Muscle layer of colon (tissue), 2 donors: ENCODE data around the gene APP.
A peak's percentile ranks its signal among the peaks of the same experiment; 100 is the strongest.

Experiments
- H3K27ac ChIP-seq: one replicate; pipeline ENCODE4 v1.7.0; 2013; ENCODE audit warnings: low read depth, mild to moderate bottlenecking, low read length, moderate library complexity
- H3K27me3 ChIP-seq, 2 donors: one replicate each; pipeline ENCODE4 v1.7.0; 2013; ENCODE audit warnings: low read length in 2 of 2, mild to moderate bottlenecking in 2 of 2; ENCODE audit not compliant: insufficient read depth in 2 of 2, control insufficient read depth in 1 of 2
- H3K36me3 ChIP-seq: one replicate; pipeline ENCODE4 v1.7.0; 2013; ENCODE audit warnings: mild to moderate bottlenecking, low read length; ENCODE audit not compliant: insufficient read depth
- H3K4me1 ChIP-seq: one replicate; pipeline ENCODE4 v1.7.0; 2013; ENCODE audit warnings: mild to moderate bottlenecking, low read length; ENCODE audit not compliant: insufficient read depth
- H3K4me3 ChIP-seq, 2 donors: one replicate each; pipeline ENCODE4 v1.7.0; 2013; ENCODE audit warnings: low read length in 2 of 2, low read depth in 1 of 2, mild to moderate bottlenecking in 1 of 2, moderate library complexity in 1 of 2
- H3K9ac ChIP-seq: one replicate; pipeline ENCODE4 v1.7.0; 2013; ENCODE audit warnings: low read length
- H3K9me3 ChIP-seq: one replicate; pipeline ENCODE4 v1.7.0; 2013; ENCODE audit warnings: mild to moderate bottlenecking, low read length
- donor health status: abdominal sarcoma.
- donor health status: Adenocarcinoma of cecum.

The APP gene

DNA sequence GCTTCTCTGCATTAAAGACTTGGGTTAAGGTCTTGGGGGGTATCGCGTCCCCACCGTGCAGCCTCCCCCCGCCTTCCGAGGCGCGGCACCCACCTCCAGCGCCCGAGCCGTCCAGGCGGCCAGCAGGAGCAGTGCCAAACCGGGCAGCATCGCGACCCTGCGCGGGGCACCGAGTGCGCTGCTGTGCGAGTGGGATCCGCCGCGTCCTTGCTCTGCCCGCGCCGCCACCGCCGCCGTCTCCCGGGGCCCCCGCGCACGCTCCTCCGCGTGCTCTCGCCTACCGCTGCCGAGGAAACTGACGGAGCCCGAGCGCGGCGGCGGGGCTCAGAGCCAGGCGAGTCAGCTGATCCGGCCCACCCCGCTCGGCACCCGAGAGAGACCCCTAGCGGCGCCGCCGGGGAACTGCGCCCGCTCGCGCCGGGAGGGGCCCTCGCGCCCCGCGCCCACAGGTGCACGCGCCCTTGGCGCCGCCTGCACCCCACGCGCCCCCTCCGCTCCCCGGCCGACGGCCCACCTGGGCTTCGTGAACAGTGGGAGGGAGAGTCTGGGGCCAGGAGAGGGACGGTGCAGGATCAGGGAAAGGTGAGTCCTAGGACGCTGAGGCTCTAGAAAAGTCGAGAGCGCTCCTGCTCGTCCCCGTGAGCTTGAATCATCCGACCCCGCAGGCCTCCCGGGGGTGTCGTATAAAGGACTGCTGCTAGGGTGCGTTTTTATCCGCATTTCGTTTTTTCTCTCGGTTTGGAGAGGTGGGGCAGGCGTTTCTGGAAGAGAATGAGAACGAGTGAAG, at the start of gene APP:
Gene APP (minus strand): TSS at position 300 of the 787 bp plus-strand sequence. CDS start 150 bp downstream, at position 150.
- H3K9me3 ChIP-seq: no peaks in the 10 kb centered on the region
- peak within 1 kb of the TSS; percentile 74 for H3K27ac ChIP-seq
- no peaks in the 10 kb centered on the region for H3K36me3 ChIP-seq
- H3K4me3 ChIP-seq: peak within 1 kb of the TSS; percentile 87 to 91
- H3K4me1 ChIP-seq: peaks cover 10% of the 10 kb centered on the region
- peak within 1 kb of the TSS; percentile 91 for H3K9ac ChIP-seq
- no peaks in the 10 kb centered on the region for H3K27me3 ChIP-seq

DNA sequence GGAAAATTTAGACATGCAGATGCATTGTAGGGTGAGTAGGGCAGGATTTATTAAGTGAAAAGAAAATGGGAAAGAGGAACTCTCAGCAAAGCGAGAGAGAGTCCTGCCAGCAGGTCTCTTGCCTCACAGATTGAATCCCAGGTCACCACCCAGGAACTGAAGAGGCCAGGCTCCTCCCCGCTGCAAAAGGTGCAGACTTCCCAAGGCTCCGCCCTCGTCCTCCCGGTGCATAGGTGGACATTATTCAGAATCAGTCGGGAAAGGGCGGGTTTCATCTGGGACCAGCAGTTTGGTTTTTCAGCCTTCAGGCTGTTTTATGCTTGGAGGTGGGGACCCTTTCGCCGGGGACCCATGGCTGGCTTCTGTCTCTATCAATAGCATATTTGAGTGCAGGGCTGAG, 41.6 kb upstream of the APP start:
- H3K27ac ChIP-seq: no peak overlapping the region
- H3K4me1 ChIP-seq: no peaks in the 10 kb centered on the region
- H3K27me3 ChIP-seq: no peaks in the 10 kb centered on the region
- no peaks in the 10 kb centered on the region for H3K36me3 ChIP-seq
- no peaks in the 10 kb centered on the region for H3K9me3 ChIP-seq
- H3K4me3 ChIP-seq: no peak overlapping the region
- no peak overlapping the region for H3K9ac ChIP-seq

DNA sequence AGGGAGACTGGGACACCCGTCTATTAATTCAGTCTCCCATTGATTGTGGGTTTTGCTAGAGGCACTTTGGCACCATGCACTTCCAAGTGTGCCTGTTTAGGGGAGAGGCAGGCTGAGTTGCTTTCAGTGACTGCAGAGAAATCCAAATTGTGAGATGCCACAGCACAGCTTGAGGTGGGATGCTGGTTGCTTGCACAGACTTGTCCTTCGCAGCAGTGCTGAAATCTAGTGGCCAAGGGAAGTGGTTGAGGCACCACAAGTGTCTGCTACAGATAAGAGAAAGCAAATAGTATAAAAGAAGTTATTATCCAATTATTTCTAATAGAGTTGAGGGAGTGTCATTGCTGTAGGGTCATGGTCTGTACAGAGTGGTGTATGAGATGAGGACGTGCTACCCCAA, 40.0 kb upstream of the APP start:
- Histone ChIP-seq H3K27ac (no peak overlapping the region), H3K27me3 (no peaks in the 10 kb centered on the region), H3K4me3 (no peak overlapping the region), H3K4me1 (no peaks in the 10 kb centered on the region), H3K9ac (no peak overlapping the region), H3K9me3 (no peaks in the 10 kb centered on the region), H3K36me3 (no peaks in the 10 kb centered on the region)

DNA sequence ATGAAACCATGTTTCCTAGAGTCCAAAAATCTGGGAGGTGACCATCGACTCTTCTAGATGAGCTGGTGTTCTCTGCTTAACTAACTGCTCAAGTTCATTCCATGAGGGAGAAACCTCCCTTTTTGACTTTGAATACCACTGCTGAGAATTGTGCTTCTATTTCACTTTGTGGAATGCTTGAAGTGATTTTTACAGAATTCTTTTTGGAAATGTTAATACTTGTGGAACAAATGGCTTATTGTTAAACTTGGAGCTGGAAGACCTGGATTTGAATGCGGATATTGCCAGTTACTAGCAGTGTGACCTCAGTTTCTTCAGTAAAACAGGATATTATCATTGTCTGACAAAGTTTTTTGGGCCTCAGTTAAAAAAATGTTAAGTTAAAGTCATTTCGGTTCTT, 36.5 kb upstream of the APP start:
- no peaks in the 10 kb centered on the region for H3K27me3 ChIP-seq
- H3K9me3 ChIP-seq: no peaks in the 10 kb centered on the region
- H3K4me1 ChIP-seq: no peaks in the 10 kb centered on the region
- H3K4me3 ChIP-seq: no peak overlapping the region
- H3K9ac ChIP-seq: no peak overlapping the region
- H3K27ac ChIP-seq: no peak overlapping the region
- H3K36me3 ChIP-seq: no peaks in the 10 kb centered on the region

DNA sequence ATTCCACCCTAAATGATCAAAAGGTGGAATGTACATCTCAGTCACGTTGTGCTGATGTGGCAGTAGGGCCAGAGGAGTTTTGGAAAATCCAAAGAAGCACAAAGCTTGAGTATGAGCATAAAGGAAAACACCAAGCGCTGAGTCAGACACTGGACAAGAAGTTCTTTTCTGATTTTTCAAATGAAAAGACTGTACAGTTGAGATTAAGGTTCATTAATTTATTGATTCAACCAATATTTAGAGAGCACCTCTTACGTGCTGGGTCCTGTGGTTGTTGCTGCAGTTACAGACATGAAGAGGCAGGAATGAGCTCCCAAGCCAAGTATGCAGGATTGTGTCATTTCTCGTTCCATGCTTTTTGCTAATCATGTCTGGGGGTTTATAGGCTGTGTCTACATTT, 28.9 kb upstream of the APP start:
- no peaks in the 10 kb centered on the region for H3K4me1 ChIP-seq
- H3K9ac ChIP-seq: no peak overlapping the region
- H3K36me3 ChIP-seq: no peaks in the 10 kb centered on the region
- H3K4me3 ChIP-seq: no peak overlapping the region
- no peaks in the 10 kb centered on the region for H3K27me3 ChIP-seq
- no peak overlapping the region for H3K27ac ChIP-seq
- H3K9me3 ChIP-seq: no peaks in the 10 kb centered on the region

DNA sequence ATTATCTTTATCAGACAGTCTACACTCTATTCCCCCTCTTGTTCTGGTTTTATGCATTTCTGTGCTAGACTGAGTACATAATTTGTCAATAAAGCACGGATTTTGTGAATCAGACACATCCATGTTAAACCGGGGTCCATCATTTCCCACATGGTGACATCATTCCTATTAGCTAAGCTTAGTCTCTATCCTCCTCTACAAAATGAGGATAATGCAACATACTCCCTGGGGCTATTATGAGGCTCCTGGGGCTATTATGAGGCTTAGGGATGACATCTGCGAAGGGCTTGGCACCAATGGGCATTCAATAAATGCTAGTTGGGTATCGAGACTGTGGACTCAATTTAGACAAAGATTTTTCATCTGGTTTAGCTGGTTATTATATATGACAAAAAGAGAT, 25.1 kb upstream of the APP start:
- Histone ChIP-seq H3K36me3 (no peaks in the 10 kb centered on the region), H3K4me3 (no peak overlapping the region), H3K27me3 (no peaks in the 10 kb centered on the region), H3K9ac (no peak overlapping the region), H3K4me1 (no peaks in the 10 kb centered on the region), H3K9me3 (no peaks in the 10 kb centered on the region), H3K27ac (no peak overlapping the region)

DNA sequence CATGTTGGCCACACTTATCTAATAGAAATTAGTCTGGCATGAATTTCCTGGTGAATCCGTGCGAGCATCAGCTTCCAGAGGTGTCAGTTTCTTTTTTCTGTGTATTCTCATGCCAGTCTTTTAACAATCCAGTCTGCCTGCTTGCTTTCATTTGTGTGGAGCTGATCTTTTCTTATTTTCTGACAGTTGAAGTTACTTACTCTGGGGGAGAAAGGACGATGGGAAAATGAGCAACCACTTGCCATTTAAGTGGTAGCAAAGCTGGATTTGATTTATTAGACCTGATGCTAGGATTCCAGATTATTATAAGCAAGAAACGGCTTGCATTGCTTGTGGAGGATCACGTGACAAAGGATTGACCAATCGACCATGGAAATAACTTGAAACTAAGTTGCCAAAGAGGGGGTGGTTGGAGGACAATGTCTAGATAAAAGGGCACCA, 24.3 kb upstream of the APP start:
- no peaks in the 10 kb centered on the region for H3K9me3 ChIP-seq
- no peak overlapping the region for H3K9ac ChIP-seq
- H3K4me1 ChIP-seq: no peaks in the 10 kb centered on the region
- H3K27ac ChIP-seq: no peak overlapping the region
- no peaks in the 10 kb centered on the region for H3K27me3 ChIP-seq
- H3K36me3 ChIP-seq: no peaks in the 10 kb centered on the region
- H3K4me3 ChIP-seq: no peak overlapping the region

DNA sequence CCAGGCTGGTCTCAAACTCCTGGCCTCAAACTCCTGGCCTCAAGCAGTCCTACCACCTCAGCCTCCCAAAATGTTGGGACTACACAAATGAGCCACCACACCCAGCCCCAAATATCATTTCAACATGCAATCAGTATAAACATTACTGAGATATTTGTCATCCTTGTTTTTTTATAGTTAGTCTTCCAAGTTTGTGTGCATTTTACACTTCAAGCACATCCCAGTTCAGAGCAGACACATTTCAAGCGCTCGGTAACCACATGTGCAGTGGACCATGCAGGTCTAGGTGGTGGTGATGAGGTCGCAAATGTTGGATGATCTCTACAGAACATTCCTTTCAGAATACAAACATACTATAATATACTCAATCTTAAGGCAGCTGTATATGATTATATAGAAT, 23.8 kb upstream of the APP start:
- Histone ChIP-seq H3K4me3 (no peak overlapping the region), H3K36me3 (no peaks in the 10 kb centered on the region), H3K27me3 (no peaks in the 10 kb centered on the region), H3K9me3 (no peaks in the 10 kb centered on the region), H3K9ac (no peak overlapping the region), H3K27ac (no peak overlapping the region), H3K4me1 (no peaks in the 10 kb centered on the region)

DNA sequence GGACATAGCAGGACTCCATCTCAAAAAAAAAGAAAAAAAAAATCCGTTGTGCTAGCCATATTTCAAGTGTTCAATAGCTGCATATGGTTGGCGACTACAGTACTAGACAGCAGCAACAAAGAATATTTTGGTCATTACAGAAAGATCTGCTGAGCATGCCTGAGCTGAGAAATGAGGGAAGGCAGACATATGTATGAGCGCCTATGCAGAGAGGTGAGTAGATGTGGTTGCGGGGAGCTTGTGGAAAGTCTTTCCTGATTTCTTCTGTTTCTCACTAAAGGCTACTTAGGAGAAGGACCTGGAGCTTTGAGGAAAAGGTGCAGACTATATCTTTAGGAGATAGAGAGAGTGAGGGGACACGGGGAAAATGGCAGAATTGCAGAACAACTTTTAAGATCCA, 21.0 kb upstream of the APP start:
- H3K9ac ChIP-seq: no peak overlapping the region
- H3K27me3 ChIP-seq: no peaks in the 10 kb centered on the region
- H3K4me1 ChIP-seq: no peaks in the 10 kb centered on the region
- H3K36me3 ChIP-seq: no peaks in the 10 kb centered on the region
- no peaks in the 10 kb centered on the region for H3K9me3 ChIP-seq
- H3K4me3 ChIP-seq: no peak overlapping the region
- H3K27ac ChIP-seq: no peak overlapping the region

DNA sequence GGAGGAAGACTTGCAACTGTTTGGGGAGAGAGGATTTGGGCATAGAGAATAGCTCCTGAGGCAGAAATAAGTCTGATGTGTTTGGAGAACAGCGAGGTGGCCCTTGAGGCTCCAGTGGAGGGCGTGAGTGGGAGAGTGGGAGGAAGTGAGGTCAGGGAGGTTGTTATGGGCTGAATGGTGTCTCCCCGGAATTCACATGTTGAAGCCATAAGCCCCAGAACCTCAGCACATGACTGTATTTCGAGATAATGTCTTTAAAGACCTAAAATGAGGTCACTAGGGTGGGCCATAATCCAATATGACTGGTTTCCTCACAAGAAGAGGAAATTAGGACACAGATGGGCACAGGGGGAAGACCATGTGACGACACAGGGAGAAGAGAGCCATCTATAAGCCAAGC, 17.9 kb upstream of the APP start:
- H3K36me3 ChIP-seq: no peaks in the 10 kb centered on the region
- no peaks in the 10 kb centered on the region for H3K27me3 ChIP-seq
- H3K4me1 ChIP-seq: no peaks in the 10 kb centered on the region
- H3K4me3 ChIP-seq: no peak overlapping the region
- H3K27ac ChIP-seq: no peak overlapping the region
- H3K9ac ChIP-seq: no peak overlapping the region
- no peaks in the 10 kb centered on the region for H3K9me3 ChIP-seq

DNA sequence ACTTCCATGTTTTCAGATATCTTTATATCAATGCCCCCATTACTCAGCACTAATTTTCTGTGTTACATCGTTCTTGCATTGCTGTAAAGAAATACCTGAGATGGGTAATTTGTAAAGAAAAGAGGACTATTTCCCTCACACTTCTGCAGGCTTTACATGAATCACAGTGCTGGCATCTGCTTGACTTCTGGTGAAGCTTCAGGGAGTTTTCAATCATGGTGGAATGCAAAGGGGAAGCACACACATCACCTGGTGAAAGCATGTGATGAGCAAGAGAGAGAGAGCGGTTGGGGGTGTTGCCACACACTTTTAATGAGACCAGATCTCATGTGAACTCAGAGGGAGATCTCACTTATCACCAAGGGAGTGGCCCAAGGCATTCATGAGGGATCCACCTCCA, 14.9 kb upstream of the APP start:
- Histone ChIP-seq H3K4me3 (no peak overlapping the region), H3K9ac (no peak overlapping the region), H3K27me3 (no peaks in the 10 kb centered on the region), H3K9me3 (no peaks in the 10 kb centered on the region), H3K4me1 (no peaks in the 10 kb centered on the region), H3K27ac (no peak overlapping the region), H3K36me3 (no peaks in the 10 kb centered on the region)

DNA sequence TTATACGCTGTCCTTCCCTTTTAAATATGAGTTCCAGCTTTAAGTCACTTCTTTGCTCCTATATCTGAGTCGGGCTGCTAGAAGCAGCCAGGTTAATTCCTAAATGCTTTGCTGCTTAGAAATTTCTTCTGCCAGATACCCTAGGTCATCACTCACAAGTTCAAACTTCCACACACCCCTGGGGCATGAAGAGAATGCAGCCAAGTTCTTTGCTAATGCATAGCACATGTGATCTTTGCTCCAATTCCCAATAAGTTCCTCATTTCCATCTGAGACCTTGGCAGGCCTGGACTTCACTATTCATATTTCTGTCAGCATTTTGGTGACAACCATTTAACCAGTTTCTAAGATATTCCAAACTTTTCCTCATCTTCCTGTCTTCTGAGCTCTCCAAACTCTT, 14.5 kb upstream of the APP start:
- Histone ChIP-seq H3K9me3 (no peaks in the 10 kb centered on the region), H3K4me1 (no peaks in the 10 kb centered on the region), H3K9ac (no peak overlapping the region), H3K36me3 (no peaks in the 10 kb centered on the region), H3K27me3 (no peaks in the 10 kb centered on the region), H3K4me3 (no peak overlapping the region), H3K27ac (no peak overlapping the region)
